ENCODE measurements around the gene SLC25A34.

SLC25A34 gene

GRCh38 chr1:15755021-15755645 lies 19.1 kb downstream of the SLC25A34 start:
- DNase-seq, result no peak

- DNase-seq, result no peak
Observed at GRCh38 chr1:15755646-15756040, 19.6 kb downstream of the SLC25A34 start.

- DNase-seq, result no peak
Observed at GRCh38 chr1:15756143-15757015, 20.3 kb downstream of the SLC25A34 start.

GRCh38 chr1:15757016-15757543 lies 21.0 kb downstream of the SLC25A34 start:
- DNase-seq, result no peak

GRCh38 chr1:15757575-15758342 lies 21.7 kb downstream of the SLC25A34 start:
- DNase-seq, result peak; percentile 75

GRCh38 chr1:15758343-15758931 lies 22.4 kb downstream of the SLC25A34 start, which contains the start of gene FBLIM1:
Gene FBLIM1, plus strand, starts transcription at chr1:15758795. Its CDS starts 6,189 bp downstream, at chr1:15764984.
- no peak for DNase-seq

GRCh38 chr1:15758953-15759661 lies 23.0 kb downstream of the SLC25A34 start:
- DNase-seq, result peak; percentile 71

GRCh38 chr1:15760520-15761211 lies 24.6 kb downstream of the SLC25A34 start:
- DNase-seq, result no peak

GRCh38 chr1:15761366-15762128 lies 25.5 kb downstream of the SLC25A34 start:
- no peak for DNase-seq

GRCh38 chr1:15762546-15762945 lies 26.5 kb downstream of the SLC25A34 start:
- DNase-seq, result no peak

- no peak for DNase-seq
Observed at GRCh38 chr1:15764269-15764764, 28.3 kb downstream of the SLC25A34 start.

- DNase-seq, result no peak
Observed at GRCh38 chr1:15764890-15765289, 28.8 kb downstream of the SLC25A34 start.

- DNase-seq, result no peak
Observed at GRCh38 chr1:15765495-15766194, 29.6 kb downstream of the SLC25A34 start.

GRCh38 chr1:15767941-15768340 lies 31.9 kb downstream of the SLC25A34 start:
- DNase-seq, result no peak

- DNase-seq, result no peak
Observed at GRCh38 chr1:15768388-15768787, 32.3 kb downstream of the SLC25A34 start.

- no peak for DNase-seq
Observed at GRCh38 chr1:15770313-15770962, 34.4 kb downstream of the SLC25A34 start.

- no peak for DNase-seq
Observed at GRCh38 chr1:15771836-15772515, 35.9 kb downstream of the SLC25A34 start.

- DNase-seq, result no peak
Observed at GRCh38 chr1:15775706-15776105, 39.6 kb downstream of the SLC25A34 start.
